A549 (cell line): ENCODE results near the gene MYF6. TPM values are rescaled to one million over a fixed set of nuclear protein-coding genes. Genes with fewer than 3 reads are reported as not detected.
"Not testable (repeated sequence)": the region's sequence is repeated elsewhere in the genome, so short reads cannot be mapped to it uniquely, and the experiment has no call there.

Source experiments
- ATAC-seq, 2 experiments: fragments of 200-7000 bp in 1 of 2; fragments of >200 bp in 1 of 2; cut with Nextera tagmentation in 1 of 2; cut with Tn5 transposase in 1 of 2; 3 replicates each; pipeline versions ENCODE4 v1.8.0 to v1.9.1; 2018 to 2020; ENCODE audit warnings: mild to moderate bottlenecking in 1 of 2, moderate library complexity in 1 of 2
- CTCF ChIA-PET: fragments of 300-600 bp; sonication (Branson Sonifier 250); formaldehyde crosslinking; extraction: SDS; loops from one replicate; lab custom pipeline; 2021; ENCODE audit warnings: antibody characterized with exemption, inconsistent platforms; lab: Yijun Ruan, JAX
- POLR2A ChIA-PET: fragments of 350-600 bp; formaldehyde crosslinking; extraction: SDS; loops from one replicate; lab custom pipeline; 2021; ENCODE audit warnings: antibody characterized with exemption, inconsistent platforms; lab: Yijun Ruan, JAX
- DNase-seq, 2 experiments: peaks; one replicate each; pipeline versions ENCODE4 v3.0.0 to v3.0.0-alpha.2; 2011 to 2016; ENCODE audit warnings: low read depth in 1 of 2, low spot score in 1 of 2
- FAIRE-seq: peaks from 2 replicates; lab custom pipeline; 2011; peaks lifted over from hg19 to GRCh38; lab: Jason Lieb, UNC
- H3K27ac ChIP-seq, 2 experiments: fragments of >200 bp; sonication (Bioruptor Twin); formaldehyde crosslinking; 3 replicates each; pipeline ENCODE4 v1.5.1; 2016 to 2017
- H3K4me1 ChIP-seq: fragments of >200 bp; sonication (Bioruptor Twin); formaldehyde crosslinking; 3 replicates; pipeline ENCODE4 v1.6.1; 2016
- H3K4me2 ChIP-seq: fragments of >200 bp; sonication (Bioruptor Twin); formaldehyde crosslinking; 3 replicates; pipeline ENCODE4 v1.6.1; 2016
- H3K4me3 ChIP-seq: fragments of >200 bp; sonication (Bioruptor Twin); formaldehyde crosslinking; 3 replicates; pipeline ENCODE4 v1.5.1; 2016
- H3K9me3 ChIP-seq: fragments of >200 bp; sonication (Bioruptor Twin); formaldehyde crosslinking; 3 replicates; pipeline ENCODE4 v1.6.1; 2016
- CBX2 ChIP-seq: fragments of 200-600 bp; sonication (generic); IDR thresholded peaks from 2 replicates; pipeline ENCODE4 v1.6.1; 2016; ENCODE audit warnings: low read depth, mild to moderate bottlenecking, borderline replicate concordance
- CHD2 ChIP-seq: fragments of 150-350 bp; IDR thresholded peaks from 2 replicates; pipeline ENCODE4 v1.6.1; 2014; ENCODE audit warnings: low read length; ENCODE audit not compliant: partially characterized antibody
- EP300 ChIP-seq, 2 experiments: fragments of >200 bp; sonication (Bioruptor Twin); formaldehyde crosslinking; IDR thresholded peaks; 2 replicates in 1 of 2; 3 replicates in 1 of 2; pipeline ENCODE4 v1.6.1; 2016 to 2017
- ESRRA ChIP-seq: fragments of 150-350 bp; IDR thresholded peaks from 2 replicates; pipeline ENCODE4 v1.6.1; 2014; ENCODE audit warnings: mild to moderate bottlenecking, low read length, borderline replicate concordance
- FOSL2 ChIP-seq, 2 experiments: fragments of 450-650 bp in 1 of 2; fragments of >200 bp in 1 of 2; sonication (Bioruptor Twin) in 1 of 2; formaldehyde crosslinking; IDR thresholded peaks; 2 replicates each; pipeline versions ENCODE4 v1.5.0 to v1.6.1; 2016 to 2020; ENCODE audit warnings: mild to moderate bottlenecking in 1 of 2, moderate library complexity in 1 of 2
- GATA3 ChIP-seq: IDR thresholded peaks from 2 replicates; pipeline ENCODE4 v1.6.1; 2012; ENCODE audit warnings: borderline replicate concordance
- HEYL ChIP-seq: fragments of 250-450 bp; sonication (Bioruptor Pico); IDR thresholded peaks from 2 replicates; pipeline ENCODE4 v1.8.0; 2021; ENCODE audit warnings: mild to moderate bottlenecking, moderate library complexity
- HOXB13 ChIP-seq: fragments of 250-450 bp; sonication (Bioruptor Pico); IDR thresholded peaks from 2 replicates; pipeline ENCODE4 v1.5.0; 2020; ENCODE audit warnings: low read depth, mild to moderate bottlenecking, moderate library complexity
- JUN ChIP-seq, 2 experiments: fragments of >200 bp; sonication (Bioruptor Twin); formaldehyde crosslinking; IDR thresholded peaks; 2 replicates in 1 of 2; 3 replicates in 1 of 2; pipeline ENCODE4 v1.6.1; 2016 to 2017
- JUNB ChIP-seq: fragments of >200 bp; sonication (Bioruptor Twin); formaldehyde crosslinking; IDR thresholded peaks from 2 replicates; pipeline ENCODE4 v1.6.1; 2016
- KDM5A ChIP-seq: fragments of 200-600 bp; sonication (generic); IDR thresholded peaks from 2 replicates; pipeline ENCODE4 v1.6.1; 2016; ENCODE audit warnings: antibody characterized with exemption, mild to moderate bottlenecking
- MAZ ChIP-seq: fragments of 150-350 bp; IDR thresholded peaks from 2 replicates; pipeline ENCODE4 v1.6.1; 2014; ENCODE audit warnings: antibody characterized with exemption, low read depth, low read length, borderline replicate concordance
- MYC ChIP-seq: IDR thresholded peaks from 2 replicates; pipeline ENCODE4 v1.6.1; 2012; ENCODE audit warnings: mild to moderate bottlenecking, inconsistent platforms, low read length, improper control_type of control experiment, borderline replicate concordance
- NPAS2 ChIP-seq: fragments of 250-450 bp; sonication (Bioruptor Pico); IDR thresholded peaks from 2 replicates; pipeline ENCODE4 v1.8.0; 2022; ENCODE audit warnings: mild to moderate bottlenecking, moderate library complexity, borderline replicate concordance
- NR3C1 ChIP-seq: fragments of >200 bp; sonication (Bioruptor Twin); formaldehyde crosslinking; IDR thresholded peaks from 3 replicates; pipeline ENCODE4 v1.6.1; 2017
- POLR2AphosphoS2 ChIP-seq: conservative IDR thresholded peaks from 2 replicates; pipeline ENCODE4 v1.6.1; 2012; ENCODE audit warnings: low read length, improper control_type of control experiment, inconsistent platforms
- RARB ChIP-seq: fragments of 250-450 bp; sonication (Bioruptor Pico); IDR thresholded peaks from 2 replicates; pipeline ENCODE4 v1.8.0; 2021; ENCODE audit warnings: mild to moderate bottlenecking, moderate library complexity
- RNF2 ChIP-seq: fragments of 200-600 bp; sonication (generic); IDR thresholded peaks from 2 replicates; pipeline ENCODE4 v1.6.1; 2016; ENCODE audit warnings: low read depth, mild to moderate bottlenecking, antibody characterized with exemption, moderate library complexity, borderline replicate concordance
- SMC3 ChIP-seq: fragments of >200 bp; sonication (Bioruptor Twin); formaldehyde crosslinking; IDR thresholded peaks from 3 replicates; pipeline ENCODE4 v1.6.1; 2018; ENCODE audit warnings: inconsistent platforms
- SREBF2 ChIP-seq: fragments of 450-650 bp; IDR thresholded peaks from 2 replicates; pipeline ENCODE4 v1.6.1; 2014; ENCODE audit warnings: mild to moderate bottlenecking, moderate library complexity
- TFCP2L1 ChIP-seq: fragments of 250-450 bp; sonication (Bioruptor Pico); IDR thresholded peaks from 2 replicates; pipeline ENCODE4 v1.5.0; 2021; ENCODE audit warnings: mild to moderate bottlenecking
- WGBS: methylation state at CpG from one replicate; pipeline ENCODE4 v1.1.6; 2017; ENCODE audit errors: missing lambda C conversion rate; 5-methylcytosine and 5-hydroxymethylcytosine counted together
- polyA plus RNA-seq, 4 experiments: library from polyadenylated mRNA; depleted of rRNA in 3 of 4; stranded (reverse); fragments of >200 nt; fragmentation: RNase III in 1 of 4; extraction: RNeasy Plus Mini Kit Qiagen cat#74134 plus additional on column Dnase treatment in 1 of 4; gene quantifications; 2 replicates in 3 of 4; 3 replicates in 1 of 4; pipeline ENCODE4 v1.2.3, GENCODE V29; 2011 to 2017
- TF ChIP-seq, protein P1 (sequence below): fragments of 150-350 bp; IDR thresholded peaks from 2 replicates; pipeline ENCODE4 v1.6.1; 2014; ENCODE audit warnings: low read depth, mild to moderate bottlenecking, low read length
- TF ChIP-seq, protein P2 (sequence below): fragments of 250-450 bp; sonication (Bioruptor Pico); IDR thresholded peaks from 2 replicates; pipeline ENCODE4 v1.5.0; 2020; ENCODE audit warnings: low read depth, mild to moderate bottlenecking, moderate library complexity
- TF ChIP-seq, protein P3 (sequence below): IDR thresholded peaks from 2 replicates; pipeline ENCODE4 v1.6.1; 2012
- TF ChIP-seq, protein P4 (sequence below): IDR thresholded peaks from 2 replicates; pipeline ENCODE4 v1.6.1; 2012

Gene MYF6
- polyA plus RNA-seq, 2 of the 4 experiments (the other 2 are of a cell fraction) = not detected

DNA sequence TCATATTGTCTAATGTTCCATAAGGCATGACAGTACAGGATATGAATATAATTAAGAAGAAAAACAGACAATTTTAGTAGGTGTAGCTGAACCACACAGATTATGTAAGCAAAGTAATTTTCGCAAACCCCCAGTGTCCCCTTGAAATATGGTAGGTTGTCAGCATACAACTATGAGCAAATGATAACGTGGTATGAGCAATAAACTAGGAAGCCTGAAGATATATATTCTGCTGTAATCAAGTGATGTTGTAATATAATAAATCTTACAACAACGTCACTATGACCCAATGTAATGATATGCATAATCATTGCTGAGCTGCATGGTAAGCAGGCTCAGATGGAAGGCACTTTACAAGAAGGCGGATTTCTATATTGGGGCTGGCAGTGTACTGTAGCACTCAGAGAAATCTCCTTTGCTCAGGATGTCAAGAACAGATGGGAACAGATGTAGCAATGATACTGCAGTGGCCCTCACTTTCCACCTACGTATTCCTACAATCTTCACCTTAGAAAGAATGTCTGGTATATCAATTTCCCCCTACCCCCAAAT is 47.8 kb upstream of the MYF6 start:
- Histone ChIP-seq H3K4me1 (no peaks in the 10 kb centered on the region), H3K9me3 (no peaks in the 10 kb centered on the region), H3K4me2 (no peak overlapping the region)
- FAIRE-seq = no peak
- 44% methylated on average over 5 of the region's 5 CpGs for WGBS
- CTCF ChIA-PET = no interaction called here
- TF ChIP-seq SMC3 = no peak
- TF ChIP-seq, all 56 proteins: peak for 0
- ATAC-seq = no peak
- no peak for DNase-seq
- Histone ChIP-seq H3K4me3 (no peak overlapping the region), H3K27ac (no peak overlapping the region)
- POLR2A ChIA-PET = no interaction called here

DNA sequence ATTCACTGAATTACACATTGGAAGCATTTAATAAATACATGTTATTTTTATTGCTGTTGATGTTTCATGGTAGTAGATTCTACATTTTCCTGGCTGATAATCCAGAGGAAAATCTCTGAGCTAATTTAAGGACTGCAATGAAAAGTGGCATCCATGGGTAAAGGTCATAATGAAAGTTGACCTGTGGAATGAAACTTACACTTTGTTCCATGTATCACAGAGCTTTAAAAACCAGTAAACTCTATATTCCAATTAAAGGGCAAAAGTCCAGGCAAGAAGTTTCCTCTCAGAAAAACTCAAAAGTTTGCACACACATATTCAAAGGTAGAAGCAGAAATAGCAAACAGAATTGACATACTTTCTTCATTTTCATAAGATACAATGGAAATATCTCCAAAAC is 44.8 kb upstream of the MYF6 start:
- Histone ChIP-seq H3K9me3 (no peaks in the 10 kb centered on the region), H3K4me1 (no peaks in the 10 kb centered on the region), H3K4me3 (no peak overlapping the region), H3K4me2 (no peak overlapping the region), H3K27ac (no peak overlapping the region)
- POLR2A ChIA-PET = no interaction called here
- CTCF ChIA-PET = no interaction called here
- TF ChIP-seq CHD2 (no peak), JUNB (no peak), NPAS2 (CRISPR knock-in tag) (no peak), NR3C1 (no peak), KDM5A (no peak), HOXB13 (no peak), ESRRA (no peak), EP300 (IDR thresholded peaks at IDR 0.05) (no peak), GATA3 (no peak), CBX2 (no peak), JUN (IDR thresholded peaks at IDR 0.05) (no peak), MAZ (no peak), RNF2 (no peak), POLR2AphosphoS2 (no peak)
- TF ChIP-seq, protein P1, sequence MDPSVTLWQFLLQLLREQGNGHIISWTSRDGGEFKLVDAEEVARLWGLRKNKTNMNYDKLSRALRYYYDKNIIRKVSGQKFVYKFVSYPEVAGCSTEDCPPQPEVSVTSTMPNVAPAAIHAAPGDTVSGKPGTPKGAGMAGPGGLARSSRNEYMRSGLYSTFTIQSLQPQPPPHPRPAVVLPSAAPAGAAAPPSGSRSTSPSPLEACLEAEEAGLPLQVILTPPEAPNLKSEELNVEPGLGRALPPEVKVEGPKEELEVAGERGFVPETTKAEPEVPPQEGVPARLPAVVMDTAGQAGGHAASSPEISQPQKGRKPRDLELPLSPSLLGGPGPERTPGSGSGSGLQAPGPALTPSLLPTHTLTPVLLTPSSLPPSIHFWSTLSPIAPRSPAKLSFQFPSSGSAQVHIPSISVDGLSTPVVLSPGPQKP = no peak
- TF ChIP-seq, protein P2, sequence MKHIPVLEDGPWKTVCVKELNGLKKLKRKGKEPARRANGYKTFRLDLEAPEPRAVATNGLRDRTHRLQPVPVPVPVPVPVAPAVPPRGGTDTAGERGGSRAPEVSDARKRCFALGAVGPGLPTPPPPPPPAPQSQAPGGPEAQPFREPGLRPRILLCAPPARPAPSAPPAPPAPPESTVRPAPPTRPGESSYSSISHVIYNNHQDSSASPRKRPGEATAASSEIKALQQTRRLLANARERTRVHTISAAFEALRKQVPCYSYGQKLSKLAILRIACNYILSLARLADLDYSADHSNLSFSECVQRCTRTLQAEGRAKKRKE (CRISPR knock-in tag) = no peak
- TF ChIP-seq, protein P3, sequence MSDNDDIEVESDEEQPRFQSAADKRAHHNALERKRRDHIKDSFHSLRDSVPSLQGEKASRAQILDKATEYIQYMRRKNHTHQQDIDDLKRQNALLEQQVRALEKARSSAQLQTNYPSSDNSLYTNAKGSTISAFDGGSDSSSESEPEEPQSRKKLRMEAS = no peak
- DNase-seq (no peak), FAIRE-seq (no peak), ATAC-seq (no peak)

DNA sequence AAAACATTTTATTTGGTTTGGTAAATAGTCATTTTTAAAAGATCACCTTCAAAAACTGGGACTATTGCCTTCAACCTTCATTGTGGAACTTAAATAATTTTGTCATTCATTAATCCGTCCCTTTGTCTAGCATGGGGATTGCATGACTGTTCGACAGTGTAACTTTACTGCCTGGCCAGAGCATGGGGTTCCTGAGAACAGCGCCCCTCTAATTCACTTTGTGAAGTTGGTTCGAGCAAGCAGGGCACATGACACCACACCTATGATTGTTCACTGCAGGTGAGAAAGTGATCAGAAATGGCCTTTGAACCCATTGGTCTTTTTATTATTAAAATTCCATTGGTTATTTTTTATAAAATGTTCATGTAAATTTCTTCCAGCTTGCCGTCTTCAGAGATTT is 37.2 kb upstream of the MYF6 start:
- TF ChIP-seq FOSL2 (IDR thresholded peaks at IDR 0.05) (no peak), FOSL2 (CRISPR knock-in tag; IDR thresholded peaks at IDR 0.05) (no peak), HEYL (CRISPR knock-in tag) (no peak), MYC (no peak), SREBF2 (no peak), RARB (CRISPR knock-in tag) (no peak), TFCP2L1 (CRISPR knock-in tag) (no peak)
- TF ChIP-seq, protein P4, sequence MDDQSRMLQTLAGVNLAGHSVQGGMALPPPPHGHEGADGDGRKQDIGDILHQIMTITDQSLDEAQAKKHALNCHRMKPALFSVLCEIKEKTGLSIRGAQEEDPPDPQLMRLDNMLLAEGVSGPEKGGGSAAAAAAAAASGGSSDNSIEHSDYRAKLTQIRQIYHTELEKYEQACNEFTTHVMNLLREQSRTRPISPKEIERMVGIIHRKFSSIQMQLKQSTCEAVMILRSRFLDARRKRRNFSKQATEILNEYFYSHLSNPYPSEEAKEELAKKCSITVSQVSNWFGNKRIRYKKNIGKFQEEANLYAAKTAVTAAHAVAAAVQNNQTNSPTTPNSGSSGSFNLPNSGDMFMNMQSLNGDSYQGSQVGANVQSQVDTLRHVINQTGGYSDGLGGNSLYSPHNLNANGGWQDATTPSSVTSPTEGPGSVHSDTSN = no peak
- TF ChIP-seq, protein P2 (CRISPR knock-in tag) = no peak
- DNase-seq = no peak
- ChIA-PET POLR2A (no interaction called here), CTCF (no interaction called here)
- H3K4me3 ChIP-seq = no peak overlapping the region
- H3K27ac ChIP-seq = no peak overlapping the region
- no peak for ATAC-seq
- FAIRE-seq = no peak
- no peaks in the 10 kb centered on the region for H3K9me3 ChIP-seq
- no peak overlapping the region for H3K4me2 ChIP-seq
- 58% methylated on average over 5 of the region's 5 CpGs for WGBS
- H3K4me1 ChIP-seq = no peaks in the 10 kb centered on the region

DNA sequence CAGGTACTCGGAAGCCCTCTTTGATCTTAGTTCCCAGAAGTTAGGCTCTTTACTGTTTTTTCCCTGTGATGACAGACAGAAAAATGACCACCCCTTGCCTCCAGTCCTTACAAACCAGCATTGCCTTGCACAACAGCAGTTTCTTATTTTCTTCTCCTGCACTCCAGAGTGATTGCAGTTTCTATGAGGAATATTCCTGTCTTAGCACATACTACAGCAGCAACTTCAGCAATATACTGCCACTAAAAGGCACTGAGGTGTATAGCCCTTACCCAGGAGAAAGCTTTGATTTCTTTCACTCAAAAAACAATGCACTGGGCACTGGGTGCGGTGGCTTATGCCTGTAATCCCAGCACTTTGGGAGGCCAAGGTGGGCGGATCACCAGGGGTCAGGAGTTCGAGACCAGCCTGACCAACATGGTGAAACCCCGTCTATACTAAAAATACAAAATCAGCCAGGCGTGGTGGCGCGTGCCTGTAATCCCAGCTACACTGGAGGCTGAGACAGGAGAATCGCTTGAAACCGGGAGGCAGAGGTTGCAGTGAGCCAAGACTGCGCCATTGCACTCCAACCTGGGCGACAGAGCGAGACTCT is 31.3 kb upstream of the MYF6 start:
- H3K4me1 ChIP-seq, H3K4me3 ChIP-seq, FAIRE-seq, ATAC-seq, H3K4me2 ChIP-seq, H3K9me3 ChIP-seq, H3K27ac ChIP-seq, CTCF ChIA-PET, POLR2A ChIA-PET: not testable (repeated sequence)
- DNase-seq = peak in 1 of 2 experiments; percentile 3
- WGBS = 67% methylated on average over 12 of the region's 13 CpGs
